ENCODE results near the gene HSPG2. TPM values are rescaled to one million over a fixed set of nuclear protein-coding genes. Genes with fewer than 3 reads are reported as not detected.

The HSPG2 gene
- total and polyA plus RNA-seq, 2 of the 13 experiments (the other 11 are each of a cell fraction or from before 2014, with no cell fraction given) = 9.1 to 13.1 TPM

DNA sequence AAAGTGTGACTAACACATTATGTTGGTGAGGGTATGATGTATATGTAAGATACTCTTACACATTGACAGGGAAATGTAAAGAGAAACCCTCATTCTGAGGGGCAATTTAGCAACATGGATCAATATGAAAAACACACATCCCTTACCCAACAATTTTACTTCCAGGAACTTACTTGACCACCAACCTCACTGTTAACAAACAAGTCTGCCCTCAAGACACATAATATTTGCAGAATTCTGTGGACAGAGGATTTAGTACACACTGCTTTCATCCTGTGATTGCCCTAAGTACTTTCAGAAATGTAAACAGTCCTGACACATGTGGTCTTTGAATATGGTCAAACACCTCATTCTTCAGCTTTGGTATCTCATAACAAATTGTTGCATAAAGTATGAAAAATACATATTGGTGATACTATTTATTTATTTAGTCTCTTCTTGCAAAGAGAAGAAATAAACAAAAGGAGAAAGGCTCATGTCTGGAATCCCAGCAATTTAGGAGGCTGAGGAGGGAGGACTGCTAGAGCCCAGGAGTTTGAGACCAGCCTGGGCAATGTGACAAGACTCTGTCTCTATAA lies 161.0 kb downstream of the HSPG2 start (continued):
- TF ChIP-seq NONO (IDR thresholded peaks at IDR 0.05) = no peak
- TF ChIP-seq NONO (CRISPR knock-in tag; conservative IDR thresholded peaks at IDR 0.05) = peak; percentile 50; the same call in 1 of the 2 replicates
- TF ChIP-seq, protein P1, sequence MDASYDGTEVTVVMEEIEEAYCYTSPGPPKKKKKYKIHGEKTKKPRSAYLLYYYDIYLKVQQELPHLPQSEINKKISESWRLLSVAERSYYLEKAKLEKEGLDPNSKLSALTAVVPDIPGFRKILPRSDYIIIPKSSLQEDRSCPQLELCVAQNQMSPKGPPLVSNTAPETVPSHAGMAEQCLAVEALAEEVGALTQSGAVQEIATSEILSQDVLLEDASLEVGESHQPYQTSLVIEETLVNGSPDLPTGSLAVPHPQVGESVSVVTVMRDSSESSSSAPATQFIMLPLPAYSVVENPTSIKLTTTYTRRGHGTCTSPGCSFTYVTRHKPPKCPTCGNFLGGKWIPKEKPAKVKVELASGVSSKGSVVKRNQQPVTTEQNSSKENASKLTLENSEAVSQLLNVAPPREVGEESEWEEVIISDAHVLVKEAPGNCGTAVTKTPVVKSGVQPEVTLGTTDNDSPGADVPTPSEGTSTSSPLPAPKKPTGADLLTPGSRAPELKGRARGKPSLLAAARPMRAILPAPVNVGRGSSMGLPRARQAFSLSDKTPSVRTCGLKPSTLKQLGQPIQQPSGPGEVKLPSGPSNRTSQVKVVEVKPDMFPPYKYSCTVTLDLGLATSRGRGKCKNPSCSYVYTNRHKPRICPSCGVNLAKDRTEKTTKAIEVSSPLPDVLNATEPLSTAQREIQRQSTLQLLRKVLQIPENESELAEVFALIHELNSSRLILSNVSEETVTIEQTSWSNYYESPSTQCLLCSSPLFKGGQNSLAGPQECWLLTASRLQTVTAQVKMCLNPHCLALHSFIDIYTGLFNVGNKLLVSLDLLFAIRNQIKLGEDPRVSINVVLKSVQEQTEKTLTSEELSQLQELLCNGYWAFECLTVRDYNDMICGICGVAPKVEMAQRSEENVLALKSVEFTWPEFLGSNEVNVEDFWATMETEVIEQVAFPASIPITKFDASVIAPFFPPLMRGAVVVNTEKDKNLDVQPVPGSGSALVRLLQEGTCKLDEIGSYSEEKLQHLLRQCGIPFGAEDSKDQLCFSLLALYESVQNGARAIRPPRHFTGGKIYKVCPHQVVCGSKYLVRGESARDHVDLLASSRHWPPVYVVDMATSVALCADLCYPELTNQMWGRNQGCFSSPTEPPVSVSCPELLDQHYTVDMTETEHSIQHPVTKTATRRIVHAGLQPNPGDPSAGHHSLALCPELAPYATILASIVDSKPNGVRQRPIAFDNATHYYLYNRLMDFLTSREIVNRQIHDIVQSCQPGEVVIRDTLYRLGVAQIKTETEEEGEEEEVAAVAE (CRISPR knock-in tag; IDR thresholded peaks at IDR 0.05; ENCODE audit: borderline replicate concordance) = peak; percentile 82
- 0 out of 2 replicates have a peak, but pooled peaks have one; percentile 19 for TF ChIP-seq ZMYM3 (CRISPR knock-in tag; IDR thresholded peaks at IDR 0.05)
- TF ChIP-seq, protein P2, sequence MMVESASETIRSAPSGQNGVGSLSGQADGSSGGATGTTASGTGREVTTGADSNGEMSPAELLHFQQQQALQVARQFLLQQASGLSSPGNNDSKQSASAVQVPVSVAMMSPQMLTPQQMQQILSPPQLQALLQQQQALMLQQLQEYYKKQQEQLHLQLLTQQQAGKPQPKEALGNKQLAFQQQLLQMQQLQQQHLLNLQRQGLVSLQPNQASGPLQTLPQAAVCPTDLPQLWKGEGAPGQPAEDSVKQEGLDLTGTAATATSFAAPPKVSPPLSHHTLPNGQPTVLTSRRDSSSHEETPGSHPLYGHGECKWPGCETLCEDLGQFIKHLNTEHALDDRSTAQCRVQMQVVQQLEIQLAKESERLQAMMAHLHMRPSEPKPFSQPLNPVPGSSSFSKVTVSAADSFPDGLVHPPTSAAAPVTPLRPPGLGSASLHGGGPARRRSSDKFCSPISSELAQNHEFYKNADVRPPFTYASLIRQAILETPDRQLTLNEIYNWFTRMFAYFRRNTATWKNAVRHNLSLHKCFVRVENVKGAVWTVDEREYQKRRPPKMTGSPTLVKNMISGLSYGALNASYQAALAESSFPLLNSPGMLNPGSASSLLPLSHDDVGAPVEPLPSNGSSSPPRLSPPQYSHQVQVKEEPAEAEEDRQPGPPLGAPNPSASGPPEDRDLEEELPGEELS (CRISPR knock-in tag; IDR thresholded peaks at IDR 0.05) = peak; percentile 91
- peak; percentile 56; the same call in 1 of the 2 replicates for TF ChIP-seq ZNF331 (CRISPR knock-in tag; IDR thresholded peaks at IDR 0.05)
- TF ChIP-seq NFKB2 (CRISPR knock-in tag; IDR thresholded peaks at IDR 0.05; ENCODE audit: borderline replicate concordance) = no peak
- peak; percentile 31; the same call in 1 of the 2 replicates for TF ChIP-seq KDM4B (CRISPR knock-in tag; IDR thresholded peaks at IDR 0.05)
- TF ChIP-seq SP5 (CRISPR knock-in tag; IDR thresholded peaks at IDR 0.05; ENCODE audit: borderline replicate concordance, low read depth) = peak; percentile 50
- peak; percentile 98 for TF ChIP-seq HMG20B (CRISPR knock-in tag; conservative IDR thresholded peaks at IDR 0.05)
- TF ChIP-seq MIER3 (CRISPR knock-in tag; IDR thresholded peaks at IDR 0.05; ENCODE audit: borderline replicate concordance) = peak; percentile 76; the same call in 1 of the 2 replicates
- TF ChIP-seq, protein P3, sequence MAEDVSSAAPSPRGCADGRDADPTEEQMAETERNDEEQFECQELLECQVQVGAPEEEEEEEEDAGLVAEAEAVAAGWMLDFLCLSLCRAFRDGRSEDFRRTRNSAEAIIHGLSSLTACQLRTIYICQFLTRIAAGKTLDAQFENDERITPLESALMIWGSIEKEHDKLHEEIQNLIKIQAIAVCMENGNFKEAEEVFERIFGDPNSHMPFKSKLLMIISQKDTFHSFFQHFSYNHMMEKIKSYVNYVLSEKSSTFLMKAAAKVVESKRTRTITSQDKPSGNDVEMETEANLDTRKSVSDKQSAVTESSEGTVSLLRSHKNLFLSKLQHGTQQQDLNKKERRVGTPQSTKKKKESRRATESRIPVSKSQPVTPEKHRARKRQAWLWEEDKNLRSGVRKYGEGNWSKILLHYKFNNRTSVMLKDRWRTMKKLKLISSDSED (CRISPR knock-in tag; IDR thresholded peaks at IDR 0.05) = no peak
- TF ChIP-seq, protein P4, sequence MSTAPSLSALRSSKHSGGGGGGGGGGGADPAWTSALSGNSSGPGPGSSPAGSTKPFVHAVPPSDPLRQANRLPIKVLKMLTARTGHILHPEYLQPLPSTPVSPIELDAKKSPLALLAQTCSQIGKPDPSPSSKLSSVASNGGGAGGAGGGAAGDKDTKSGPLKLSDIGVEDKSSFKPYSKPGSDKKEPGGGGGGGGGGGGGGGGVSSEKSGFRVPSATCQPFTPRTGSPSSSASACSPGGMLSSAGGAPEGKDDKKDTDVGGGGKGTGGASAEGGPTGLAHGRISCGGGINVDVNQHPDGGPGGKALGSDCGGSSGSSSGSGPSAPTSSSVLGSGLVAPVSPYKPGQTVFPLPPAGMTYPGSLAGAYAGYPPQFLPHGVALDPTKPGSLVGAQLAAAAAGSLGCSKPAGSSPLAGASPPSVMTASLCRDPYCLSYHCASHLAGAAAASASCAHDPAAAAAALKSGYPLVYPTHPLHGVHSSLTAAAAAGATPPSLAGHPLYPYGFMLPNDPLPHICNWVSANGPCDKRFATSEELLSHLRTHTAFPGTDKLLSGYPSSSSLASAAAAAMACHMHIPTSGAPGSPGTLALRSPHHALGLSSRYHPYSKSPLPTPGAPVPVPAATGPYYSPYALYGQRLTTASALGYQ (CRISPR knock-in tag; IDR thresholded peaks at IDR 0.05) = peak; percentile 97
- no peak for TF ChIP-seq ZFYVE20 (CRISPR knock-in tag; IDR thresholded peaks at IDR 0.05; ENCODE audit: borderline replicate concordance, low read depth)
- TF ChIP-seq TEAD3 (CRISPR knock-in tag; optimal IDR thresholded peaks at IDR 0.05; ENCODE audit: borderline replicate concordance) = peak; percentile 90
- TF ChIP-seq GFI1 (CRISPR knock-in tag; IDR thresholded peaks at IDR 0.05; ENCODE audit: borderline replicate concordance) = peak; percentile 80
- TF ChIP-seq NFIB (CRISPR knock-in tag; IDR thresholded peaks at IDR 0.05; ENCODE audit: borderline replicate concordance) = no peak
- TF ChIP-seq GABPA (IDR thresholded peaks at IDR 0.05; ENCODE audit: low read depth, low read length) = no peak
- TF ChIP-seq GABPA (CRISPR knock-in tag; IDR thresholded peaks at IDR 0.05; ENCODE audit: low read depth) = peak; percentile 27; the same call in 1 of the 2 replicates
- no peak for TF ChIP-seq ZNF558 (CRISPR knock-in tag; IDR thresholded peaks at IDR 0.05; ENCODE audit: borderline replicate concordance)
- TF ChIP-seq, protein P5, sequence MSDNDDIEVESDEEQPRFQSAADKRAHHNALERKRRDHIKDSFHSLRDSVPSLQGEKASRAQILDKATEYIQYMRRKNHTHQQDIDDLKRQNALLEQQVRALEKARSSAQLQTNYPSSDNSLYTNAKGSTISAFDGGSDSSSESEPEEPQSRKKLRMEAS (IDR thresholded peaks at IDR 0.05) = peak; percentile 40; the same call in 1 of the 2 replicates
